ENCODE data around the gene EYA3. TPM values are rescaled to one million over a fixed set of nuclear protein-coding genes. Genes with fewer than 3 reads are reported as not detected.

The EYA3 gene
- total RNA-seq, 4 donors from 2014 or later, result 9.6 to 15.5 (median 12.6) TPM

DNA sequence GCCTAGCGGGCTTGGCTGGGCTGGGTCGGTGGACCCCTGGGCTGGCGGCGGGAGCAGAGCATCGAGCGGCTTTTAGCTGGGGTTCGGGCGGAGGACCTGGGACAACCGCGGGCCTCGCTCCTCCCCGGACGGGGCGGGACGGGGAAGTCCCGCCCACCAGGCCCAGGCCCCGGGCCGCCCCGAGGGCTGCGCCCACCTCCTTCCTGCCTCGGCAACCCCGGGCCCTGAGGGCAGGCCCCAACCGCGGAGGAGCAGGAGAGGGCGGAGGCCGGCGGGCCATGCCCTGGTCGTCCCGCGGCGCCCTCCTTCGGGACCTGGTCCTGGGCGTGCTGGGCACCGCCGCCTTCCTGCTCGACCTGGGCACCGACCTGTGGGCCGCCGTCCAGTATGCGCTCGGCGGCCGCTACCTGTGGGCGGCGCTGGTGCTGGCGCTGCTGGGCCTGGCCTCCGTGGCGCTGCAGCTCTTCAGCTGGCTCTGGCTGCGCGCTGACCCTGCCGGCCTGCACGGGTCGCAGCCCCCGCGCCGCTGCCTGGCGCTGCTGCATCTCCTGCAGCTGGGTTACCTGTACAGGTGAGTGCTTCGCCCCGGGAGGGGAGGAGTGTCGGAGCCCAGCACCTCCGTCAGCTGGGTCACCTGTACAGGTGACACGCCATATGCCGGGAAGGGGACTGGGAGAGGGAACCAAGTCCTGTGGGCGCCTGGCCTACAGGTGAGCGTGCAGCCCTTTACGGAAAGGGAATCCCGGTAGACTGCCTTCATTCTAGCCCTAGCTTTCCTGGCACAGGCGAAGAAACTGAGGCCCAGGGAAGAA, 128.4 kb downstream of the EYA3 start, which contains the start of gene XKR8:
Gene XKR8, plus strand, starts transcription at position 182 of the 812 bp plus-strand sequence. Its CDS starts 97 bp downstream, at position 279.
- TF ChIP-seq, protein P1, sequence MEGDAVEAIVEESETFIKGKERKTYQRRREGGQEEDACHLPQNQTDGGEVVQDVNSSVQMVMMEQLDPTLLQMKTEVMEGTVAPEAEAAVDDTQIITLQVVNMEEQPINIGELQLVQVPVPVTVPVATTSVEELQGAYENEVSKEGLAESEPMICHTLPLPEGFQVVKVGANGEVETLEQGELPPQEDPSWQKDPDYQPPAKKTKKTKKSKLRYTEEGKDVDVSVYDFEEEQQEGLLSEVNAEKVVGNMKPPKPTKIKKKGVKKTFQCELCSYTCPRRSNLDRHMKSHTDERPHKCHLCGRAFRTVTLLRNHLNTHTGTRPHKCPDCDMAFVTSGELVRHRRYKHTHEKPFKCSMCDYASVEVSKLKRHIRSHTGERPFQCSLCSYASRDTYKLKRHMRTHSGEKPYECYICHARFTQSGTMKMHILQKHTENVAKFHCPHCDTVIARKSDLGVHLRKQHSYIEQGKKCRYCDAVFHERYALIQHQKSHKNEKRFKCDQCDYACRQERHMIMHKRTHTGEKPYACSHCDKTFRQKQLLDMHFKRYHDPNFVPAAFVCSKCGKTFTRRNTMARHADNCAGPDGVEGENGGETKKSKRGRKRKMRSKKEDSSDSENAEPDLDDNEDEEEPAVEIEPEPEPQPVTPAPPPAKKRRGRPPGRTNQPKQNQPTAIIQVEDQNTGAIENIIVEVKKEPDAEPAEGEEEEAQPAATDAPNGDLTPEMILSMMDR (IDR thresholded peaks at IDR 0.05; ENCODE audit: low read depth), result no peak

DNA sequence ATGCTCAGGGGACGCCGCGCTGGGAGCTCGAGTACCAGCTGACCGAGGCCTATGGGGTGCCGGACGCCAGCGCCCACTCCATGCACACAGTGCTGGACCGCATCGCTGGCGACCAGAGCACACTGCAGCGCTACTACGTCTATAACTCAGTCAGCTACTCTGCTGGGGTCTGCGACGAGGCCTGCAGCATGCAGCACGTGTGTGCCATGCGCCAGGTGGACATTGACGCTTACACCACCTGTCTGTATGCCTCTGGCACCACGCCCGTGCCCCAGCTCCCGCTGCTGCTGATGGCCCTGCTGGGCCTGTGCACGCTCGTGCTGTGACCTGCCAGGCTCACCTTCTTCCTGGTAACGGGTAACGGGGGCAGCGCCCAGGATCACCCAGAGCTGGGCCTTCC, 129.9 kb downstream of the EYA3 start:
- TF ChIP-seq, protein P1 (IDR thresholded peaks at IDR 0.05; ENCODE audit: low read depth), result no peak

DNA sequence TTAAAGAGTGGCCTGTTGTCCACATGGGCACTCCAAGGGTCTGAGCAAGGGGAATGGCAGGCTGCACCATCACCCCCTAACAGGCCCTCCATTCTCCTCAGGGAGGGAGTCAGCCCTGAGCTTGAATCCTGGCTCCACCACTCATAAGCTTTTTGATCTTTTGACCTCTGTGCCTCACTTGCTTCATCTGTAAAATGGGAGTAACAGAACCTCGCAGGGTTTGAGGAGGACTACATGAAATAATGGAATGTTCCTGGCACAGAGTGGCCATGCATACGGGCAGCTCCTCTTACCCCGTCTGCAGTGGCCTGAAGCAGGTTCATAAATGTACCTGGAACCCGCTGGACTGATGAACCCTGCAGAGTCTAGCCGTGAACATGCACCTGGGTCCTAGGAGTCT, 130.8 kb downstream of the EYA3 start:
- TF ChIP-seq, protein P1 (IDR thresholded peaks at IDR 0.05; ENCODE audit: low read depth), result no peak

DNA sequence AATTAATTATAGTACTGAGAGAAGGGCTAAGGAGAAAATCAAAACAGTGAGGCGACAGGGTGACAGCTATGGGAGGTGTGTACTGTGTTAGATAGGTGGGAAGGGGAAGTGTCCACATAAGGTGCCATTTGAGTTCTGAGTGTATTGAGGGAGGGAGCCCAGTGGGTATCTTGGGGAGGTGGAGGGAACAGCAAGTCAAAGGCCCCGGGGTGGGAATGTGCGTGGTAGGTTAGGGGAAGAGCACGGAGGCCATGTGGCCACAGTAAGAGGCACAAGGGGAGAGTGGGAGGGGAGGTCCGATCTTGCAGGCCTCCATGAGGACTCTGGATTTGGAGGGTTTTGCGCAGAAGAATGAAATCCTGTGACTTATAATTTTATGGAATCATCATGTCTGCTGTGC, 131.6 kb downstream of the EYA3 start:
- TF ChIP-seq, protein P1 (IDR thresholded peaks at IDR 0.05; ENCODE audit: low read depth), result no peak

DNA sequence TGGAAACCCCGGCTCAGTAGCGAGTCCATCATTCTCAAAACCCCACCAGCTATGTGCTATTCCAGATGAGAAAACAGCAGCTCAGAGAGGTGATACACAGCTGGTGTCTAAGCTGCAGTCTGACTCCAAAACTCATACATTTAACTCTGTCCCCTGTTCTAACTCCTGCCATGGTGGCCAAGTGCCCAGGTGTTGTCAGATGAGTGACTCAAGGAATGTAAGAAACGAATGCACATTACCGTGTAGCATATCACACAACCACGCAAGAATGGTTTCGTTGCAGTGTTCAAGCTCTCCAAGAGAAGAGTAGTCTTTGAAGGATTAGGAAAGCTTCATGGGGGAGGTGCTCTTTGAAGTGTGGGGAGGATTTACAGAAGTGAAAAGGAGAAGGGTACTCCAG, 133.3 kb downstream of the EYA3 start:
- TF ChIP-seq, protein P1 (IDR thresholded peaks at IDR 0.05; ENCODE audit: low read depth), result no peak

DNA sequence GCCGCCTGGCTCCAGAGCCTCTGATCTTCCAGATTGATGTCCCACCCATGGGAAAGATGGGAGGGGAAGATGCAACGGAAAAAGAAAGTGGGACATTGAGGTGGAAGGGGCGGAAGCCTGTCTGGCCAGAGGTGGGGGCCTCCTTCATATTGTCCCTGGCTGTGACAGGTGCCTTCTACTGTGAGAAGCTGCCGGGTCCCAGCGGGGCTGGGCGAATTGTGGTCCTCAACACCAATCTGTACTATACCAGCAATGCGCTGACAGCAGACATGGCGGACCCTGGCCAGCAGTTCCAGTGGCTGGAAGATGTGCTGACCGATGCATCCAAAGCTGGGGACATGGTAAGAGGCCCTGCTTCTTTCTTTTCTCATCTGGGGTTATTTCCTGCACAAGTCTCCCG, 134.2 kb downstream of the EYA3 start:
- TF ChIP-seq, protein P1 (IDR thresholded peaks at IDR 0.05; ENCODE audit: low read depth), result no peak

DNA sequence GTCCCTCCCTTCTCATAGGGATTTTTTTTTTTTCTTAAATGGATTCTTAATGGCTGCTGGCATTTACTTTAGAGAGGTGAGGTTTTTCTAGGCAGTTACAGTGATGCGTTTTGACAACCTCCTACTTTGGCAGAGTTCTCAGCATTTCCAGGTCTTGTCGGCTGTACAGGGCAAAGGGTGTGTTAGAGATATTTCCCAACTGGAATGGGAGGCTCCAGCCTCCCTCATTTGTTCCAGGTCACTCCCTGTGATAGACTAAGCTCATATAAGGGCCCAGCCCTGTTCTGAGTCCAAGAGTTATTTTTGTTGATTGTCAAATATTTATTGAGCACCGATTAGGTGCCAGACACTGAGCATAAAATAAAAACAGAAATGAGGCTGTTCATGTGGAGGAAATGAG, 136.3 kb downstream of the EYA3 start:
- TF ChIP-seq, protein P1 (IDR thresholded peaks at IDR 0.05; ENCODE audit: low read depth), result no peak

Data from subcutaneous adipose tissue (tissue), 4 donors.